Activated T-helper 1 cell treated with anti-CD3 and anti-CD28 coated beads, Interleukin-12 subunit alpha, Interleukin-12 subunit beta, Interleukin-2, Interleukin-4 antibody, amounts not matched to agents 30 ng/mL and 10 ng/mL and 1 ng/mL, durations not matched to agents 14 hours and 24 hours and 36 hours (primary cell): ENCODE results near the gene IDNK. TPM values are rescaled to one million over a fixed set of nuclear protein-coding genes. Genes with fewer than 3 reads are reported as not detected.

ENCODE experiments used
- DNase-seq: peaks from one replicate; pipeline ENCODE4 v3.0.0; 2021; ENCODE audit warnings: low spot score
- H3K27ac Mint-ChIP-seq: one replicate; pipeline ENCODE4 v1.8.0; 2021; ENCODE audit warnings: mild to moderate bottlenecking, mixed read lengths
- H3K27me3 Mint-ChIP-seq: one replicate; pipeline ENCODE4 v1.8.0; 2022; ENCODE audit warnings: mild to moderate bottlenecking, moderate library complexity, mixed read lengths; ENCODE audit not compliant: insufficient read depth
- H3K36me3 Mint-ChIP-seq: one replicate; pipeline ENCODE4 v1.8.0; 2021; ENCODE audit warnings: low read depth, mixed read lengths
- H3K4me1 Mint-ChIP-seq: one replicate; pipeline ENCODE4 v1.8.0; 2021; ENCODE audit warnings: low read depth, mixed read lengths
- H3K4me3 Mint-ChIP-seq: one replicate; pipeline ENCODE4 v1.8.0; 2021; ENCODE audit warnings: mild to moderate bottlenecking, moderate library complexity, mixed read lengths
- H3K9me3 Mint-ChIP-seq: one replicate; pipeline ENCODE4 v1.8.0; 2021; ENCODE audit warnings: mixed read lengths
- intact Hi-C: fragments of 100-400 bp; cut with micrococcal nuclease; formaldehyde crosslinking; loops from one replicate; pipeline ENCODE4 v1.15.1; 2024
- total RNA-seq: library from RNA; stranded (reverse); gene quantifications from 2 replicates; pipeline ENCODE4 v1.2.3, GENCODE V29; 2022

The IDNK gene
- total RNA-seq, 1 donor from 2014 or later = 4.5 TPM

DNA sequence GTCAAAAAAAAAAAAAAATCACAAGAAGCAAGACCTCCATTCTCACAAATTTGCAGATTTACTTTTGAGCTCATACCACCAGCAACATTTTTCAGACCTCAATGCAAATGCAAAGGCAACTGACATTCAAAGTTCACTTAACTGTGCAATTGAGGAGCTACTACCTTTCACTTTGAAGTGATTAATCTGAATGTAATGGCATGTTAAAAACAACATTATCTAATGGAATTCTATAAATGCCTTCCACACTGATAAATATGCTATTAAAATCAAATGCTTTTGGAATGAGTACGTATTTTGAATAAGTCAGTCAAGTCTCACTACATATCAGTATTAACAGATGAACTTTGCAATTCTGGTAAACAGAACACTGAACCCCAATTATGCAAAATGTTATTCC lies 52.5 kb downstream of the IDNK start:
- Mint-ChIP-seq H3K36me3 (peaks cover 51% of the 10 kb centered on the region), H3K4me3 (no peak overlapping the region), H3K27me3 (no peaks in the 10 kb centered on the region), H3K27ac (no peak overlapping the region), H3K4me1 (peaks cover 11% of the 10 kb centered on the region), H3K9me3 (no peaks in the 10 kb centered on the region)
- no peak for DNase-seq
- intact Hi-C loops = no loop called here

DNA sequence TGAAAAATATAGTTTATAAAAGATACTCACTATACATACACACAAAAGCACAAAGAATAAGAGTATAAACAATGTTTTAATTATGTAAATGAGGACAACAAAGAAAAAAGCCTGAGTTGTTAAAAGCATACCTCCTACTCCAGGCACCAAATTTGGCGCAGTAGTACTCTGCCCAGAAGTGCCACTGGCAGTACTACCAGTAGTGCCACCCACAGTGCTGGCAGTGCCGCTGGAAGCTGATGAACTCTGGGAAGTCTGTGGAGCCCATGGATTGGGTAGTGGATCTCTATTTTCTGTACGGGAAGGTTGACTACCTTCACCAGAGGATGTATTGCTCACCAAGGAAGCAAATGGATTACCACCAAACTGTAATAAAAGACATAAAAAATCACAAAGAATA lies 54.7 kb downstream of the IDNK start:
- intact Hi-C loops = no loop called here
- H3K36me3 Mint-ChIP-seq = peaks cover 50% of the 10 kb centered on the region

DNA sequence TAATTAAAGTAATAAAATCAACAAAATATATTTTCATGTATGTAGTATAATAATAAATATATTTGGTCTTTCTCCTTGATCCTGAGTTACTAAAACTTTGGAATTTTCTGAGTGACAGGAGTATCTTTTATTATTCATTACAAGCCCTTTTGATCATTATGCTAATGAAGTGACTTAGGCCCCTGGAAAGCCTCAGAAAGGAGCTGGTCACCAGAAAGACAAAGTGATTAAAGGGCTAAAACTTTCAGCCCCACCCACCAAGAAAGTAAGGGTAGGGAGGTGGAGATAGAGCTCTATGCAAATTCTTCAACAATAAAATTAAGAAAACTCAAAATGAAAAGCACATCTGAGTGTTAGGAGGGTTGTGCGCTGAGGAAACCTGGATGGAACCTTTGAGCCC lies 57.3 kb downstream of the IDNK start:
- no peaks in the 10 kb centered on the region for H3K9me3 Mint-ChIP-seq
- peaks cover 18% of the 10 kb centered on the region for H3K4me1 Mint-ChIP-seq
- intact Hi-C loops = no loop called here
- H3K36me3 Mint-ChIP-seq = peaks cover 42% of the 10 kb centered on the region
- H3K27ac Mint-ChIP-seq = no peak overlapping the region
- H3K27me3 Mint-ChIP-seq = no peaks in the 10 kb centered on the region
- no peak overlapping the region for H3K4me3 Mint-ChIP-seq
- DNase-seq = no peak

More for the DNA sequence above, 54.7 kb downstream of the IDNK start:
- H3K4me1 Mint-ChIP-seq = peaks cover 18% of the 10 kb centered on the region
- no peaks in the 10 kb centered on the region for H3K27me3 Mint-ChIP-seq
- H3K9me3 Mint-ChIP-seq = no peaks in the 10 kb centered on the region
- H3K27ac Mint-ChIP-seq = no peak overlapping the region
- DNase-seq = no peak
- no peak overlapping the region for H3K4me3 Mint-ChIP-seq

DNA sequence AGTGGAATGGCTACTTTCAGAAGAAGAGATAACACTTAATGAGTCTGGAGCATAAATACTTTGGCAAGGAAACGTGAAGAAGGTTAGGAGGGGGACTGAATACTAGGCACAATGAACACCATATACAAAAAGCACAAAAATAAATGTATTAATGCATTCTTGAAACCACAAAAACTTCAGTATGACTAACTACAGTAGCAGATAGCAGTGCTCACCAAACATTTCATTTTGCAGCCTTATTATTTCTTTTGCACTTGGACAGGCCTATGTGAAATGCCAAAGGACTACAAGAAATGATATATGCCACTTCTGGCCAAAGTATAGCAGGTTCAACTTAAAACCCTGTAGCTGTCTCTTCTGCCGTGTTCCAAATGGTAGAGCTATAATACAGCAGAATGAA lies 58.5 kb downstream of the IDNK start:
- Mint-ChIP-seq H3K27me3 (no peaks in the 10 kb centered on the region), H3K4me3 (no peak overlapping the region), H3K36me3 (peaks cover 39% of the 10 kb centered on the region), H3K27ac (no peak overlapping the region), H3K9me3 (no peaks in the 10 kb centered on the region), H3K4me1 (peaks cover 20% of the 10 kb centered on the region)
- intact Hi-C loops = no loop called here
- DNase-seq = no peak

- H3K27ac Mint-ChIP-seq = no peak overlapping the region
Observed at GRCh38 chr9:83688921-83689320, 66.0 kb downstream of the IDNK start.

GRCh38 chr9:83691492-83691891 lies 68.5 kb downstream of the IDNK start:
- Mint-ChIP-seq H3K27ac (no peak overlapping the region), H3K36me3 (peaks cover 4% of the 10 kb centered on the region), H3K4me1 (peaks cover 66% of the 10 kb centered on the region), H3K4me3 (no peak overlapping the region), H3K9me3 (no peaks in the 10 kb centered on the region), H3K27me3 (no peaks in the 10 kb centered on the region)
- intact Hi-C loops = no loop called here
- no peak for DNase-seq

More at GRCh38 chr9:83688921-83689320, 66.0 kb downstream of the IDNK start:
- no peak for DNase-seq
- Mint-ChIP-seq H3K4me3 (no peak overlapping the region), H3K4me1 (peaks cover 55% of the 10 kb centered on the region), H3K36me3 (peaks cover 9% of the 10 kb centered on the region), H3K9me3 (no peaks in the 10 kb centered on the region), H3K27me3 (no peaks in the 10 kb centered on the region)
- intact Hi-C loops = loop anchor here (1.0 kb wide), 1 partner anchor 17 kb away; no protein-coding TSS in a partner anchor

Other genes with a start within 250 kb of the IDNK start
- 0.34 and 0.37 TPM in 2 replicates for gene FRMD3, start 84.7 kb upstream of the IDNK start, total RNA-seq
- gene UBQLN1, start 84.8 kb downstream of the IDNK start, total RNA-seq = 142 and 143 TPM in 2 replicates
- gene GKAP1, start 194.6 kb downstream of the IDNK start, total RNA-seq = 1.5 TPM in 2 replicates